ENCODE measurements around the gene HIGD1C.

The HIGD1C gene

DNA sequence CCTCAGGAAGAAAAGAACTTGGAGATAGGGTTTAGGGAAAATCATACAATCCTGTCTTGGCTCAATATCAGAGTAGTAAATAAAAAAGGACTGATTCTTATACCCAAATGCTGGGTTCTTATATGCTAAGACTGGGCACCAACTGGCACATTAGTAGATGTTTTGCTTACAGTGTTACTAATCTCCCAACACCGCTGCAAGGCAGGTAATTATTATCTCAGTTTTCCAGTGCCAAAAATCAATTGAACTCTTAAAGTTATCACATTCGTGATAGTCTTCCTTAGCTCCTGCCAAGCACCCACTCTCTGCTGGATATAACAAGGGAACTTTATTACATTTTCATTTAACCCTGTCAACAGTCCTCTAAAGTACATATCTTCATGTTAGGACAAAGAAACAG, 25.0 kb upstream of the HIGD1C start:
- H3K27me3 ChIP-seq (ENCODE audit: low read length), result no peaks in the 10 kb centered on the region
- no peak for TF ChIP-seq EZH2phosphoT487 (conservative IDR thresholded peaks at IDR 0.05; ENCODE audit: low read length)
- TF ChIP-seq, protein P1, sequence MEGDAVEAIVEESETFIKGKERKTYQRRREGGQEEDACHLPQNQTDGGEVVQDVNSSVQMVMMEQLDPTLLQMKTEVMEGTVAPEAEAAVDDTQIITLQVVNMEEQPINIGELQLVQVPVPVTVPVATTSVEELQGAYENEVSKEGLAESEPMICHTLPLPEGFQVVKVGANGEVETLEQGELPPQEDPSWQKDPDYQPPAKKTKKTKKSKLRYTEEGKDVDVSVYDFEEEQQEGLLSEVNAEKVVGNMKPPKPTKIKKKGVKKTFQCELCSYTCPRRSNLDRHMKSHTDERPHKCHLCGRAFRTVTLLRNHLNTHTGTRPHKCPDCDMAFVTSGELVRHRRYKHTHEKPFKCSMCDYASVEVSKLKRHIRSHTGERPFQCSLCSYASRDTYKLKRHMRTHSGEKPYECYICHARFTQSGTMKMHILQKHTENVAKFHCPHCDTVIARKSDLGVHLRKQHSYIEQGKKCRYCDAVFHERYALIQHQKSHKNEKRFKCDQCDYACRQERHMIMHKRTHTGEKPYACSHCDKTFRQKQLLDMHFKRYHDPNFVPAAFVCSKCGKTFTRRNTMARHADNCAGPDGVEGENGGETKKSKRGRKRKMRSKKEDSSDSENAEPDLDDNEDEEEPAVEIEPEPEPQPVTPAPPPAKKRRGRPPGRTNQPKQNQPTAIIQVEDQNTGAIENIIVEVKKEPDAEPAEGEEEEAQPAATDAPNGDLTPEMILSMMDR (IDR thresholded peaks at IDR 0.05; ENCODE audit: insufficient read depth, low read length, poor library complexity, severe bottlenecking), result no peak
- no peaks in the 10 kb centered on the region for H4K20me1 ChIP-seq (ENCODE audit: low read depth, low read length)
- no peaks in the 10 kb centered on the region for H3K9me3 ChIP-seq (ENCODE audit: insufficient read depth, low read length)
- H3F3A ChIP-seq (ENCODE audit: insufficient read depth), result peaks cover 69% of the 10 kb centered on the region
- no peaks in the 10 kb centered on the region for H3K9me2 ChIP-seq (replicated peaks; ENCODE audit: insufficient read depth, low read length)
- peak overlapping the region; percentile 100 for H3K27ac ChIP-seq (ENCODE audit: low read depth, low read length)
- peak overlapping the region; percentile 61 for H3K9ac ChIP-seq (ENCODE audit: low read length)
- H3K4me2 ChIP-seq (ENCODE audit: low read depth, low read length, poor library complexity, severe bottlenecking), result peak overlapping the region; percentile 99
- H3K79me2 ChIP-seq (ENCODE audit: insufficient read depth, low read length), result peaks cover 39% of the 10 kb centered on the region
- H2AFZ ChIP-seq (ENCODE audit: low read depth, low read length, severe bottlenecking), result no peak overlapping the region
- H3K4me3 ChIP-seq (ENCODE audit: insufficient read depth, low read length, poor library complexity, severe bottlenecking), result peak overlapping the region; percentile 57
- H3K36me3 ChIP-seq (ENCODE audit: low read length), result peaks cover 6% of the 10 kb centered on the region; the same call in 1 of the 2 replicates

DNA sequence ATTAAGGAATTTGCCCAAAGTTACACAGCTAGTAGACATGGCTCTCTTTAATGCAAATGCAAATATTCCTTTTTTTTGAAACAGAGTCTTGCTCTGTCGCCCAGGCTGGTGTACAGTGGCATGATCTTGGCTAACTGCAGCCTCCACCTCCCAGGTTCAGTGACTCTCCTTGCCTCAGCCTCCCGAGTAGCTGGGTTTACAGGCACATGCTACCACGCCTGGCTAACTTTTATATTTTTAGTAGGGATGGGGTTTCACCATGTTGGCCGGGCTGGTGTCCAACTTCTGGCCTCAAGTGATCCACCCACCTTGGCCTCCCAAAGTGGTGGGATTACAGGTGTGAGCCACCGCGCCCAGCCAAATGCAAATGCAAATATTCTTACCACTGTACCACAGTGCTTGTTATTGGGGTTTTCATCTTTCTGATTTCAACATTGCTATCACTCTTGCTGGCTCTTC, 24.5 kb upstream of the HIGD1C start:
- H3F3A ChIP-seq (ENCODE audit: insufficient read depth), result peaks cover 65% of the 10 kb centered on the region
- no peak overlapping the region for H2AFZ ChIP-seq (ENCODE audit: low read depth, low read length, severe bottlenecking)
- no peaks in the 10 kb centered on the region for H4K20me1 ChIP-seq (ENCODE audit: low read depth, low read length)
- no peaks in the 10 kb centered on the region for H3K9me2 ChIP-seq (replicated peaks; ENCODE audit: insufficient read depth, low read length)
- peak overlapping the region; percentile 57 for H3K4me3 ChIP-seq (ENCODE audit: insufficient read depth, low read length, poor library complexity, severe bottlenecking)
- H3K9ac ChIP-seq (ENCODE audit: low read length), result peak overlapping the region; percentile 61
- peaks cover 10% of the 10 kb centered on the region; the same call in 1 of the 2 replicates for H3K36me3 ChIP-seq (ENCODE audit: low read length)
- H3K9me3 ChIP-seq (ENCODE audit: insufficient read depth, low read length), result no peaks in the 10 kb centered on the region
- peak overlapping the region; percentile 99 for H3K4me2 ChIP-seq (ENCODE audit: low read depth, low read length, poor library complexity, severe bottlenecking)
- no peaks in the 10 kb centered on the region for H3K27me3 ChIP-seq (ENCODE audit: low read length)
- H3K27ac ChIP-seq (ENCODE audit: low read depth, low read length), result peak overlapping the region; percentile 100
- peaks cover 39% of the 10 kb centered on the region for H3K79me2 ChIP-seq (ENCODE audit: insufficient read depth, low read length)
- TF ChIP-seq, protein P1 (IDR thresholded peaks at IDR 0.05; ENCODE audit: insufficient read depth, low read length, poor library complexity, severe bottlenecking), result no peak
- TF ChIP-seq EZH2phosphoT487 (conservative IDR thresholded peaks at IDR 0.05; ENCODE audit: low read length), result no peak

DNA sequence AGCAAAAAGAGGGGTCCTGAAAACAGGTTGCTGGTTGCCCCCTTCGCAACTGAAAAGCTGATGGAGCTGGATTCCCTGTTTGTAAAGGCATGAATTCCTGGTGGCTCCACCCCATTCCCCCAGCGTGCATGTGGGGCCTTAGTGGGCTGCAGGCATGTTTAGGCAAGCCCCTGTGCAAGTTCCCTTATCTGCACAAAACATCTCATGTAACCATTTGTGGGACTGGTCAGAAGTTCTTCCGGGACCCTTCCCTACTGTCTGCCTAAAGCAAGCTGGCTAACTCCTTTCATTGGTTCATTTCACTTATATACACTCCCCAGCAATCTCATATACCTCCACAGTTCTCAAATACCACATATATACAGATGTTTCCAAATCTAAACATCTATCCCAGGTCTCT, 24.0 kb upstream of the HIGD1C start:
- Histone ChIP-seq H3K9me2 (replicated peaks; ENCODE audit: insufficient read depth, low read length) (no peaks in the 10 kb centered on the region), H3K79me2 (ENCODE audit: insufficient read depth, low read length) (peaks cover 39% of the 10 kb centered on the region), H4K20me1 (ENCODE audit: low read depth, low read length) (no peaks in the 10 kb centered on the region), H3K27me3 (ENCODE audit: low read length) (no peaks in the 10 kb centered on the region), H3K9me3 (ENCODE audit: insufficient read depth, low read length) (no peaks in the 10 kb centered on the region), H3K27ac (ENCODE audit: low read depth, low read length) (peak overlapping the region; percentile 100), H3K9ac (ENCODE audit: low read length) (peak overlapping the region; percentile 61), H2AFZ (ENCODE audit: low read depth, low read length, severe bottlenecking) (no peak overlapping the region), H3K4me2 (ENCODE audit: low read depth, low read length, poor library complexity, severe bottlenecking) (peak overlapping the region; percentile 99), H3F3A (ENCODE audit: insufficient read depth) (peaks cover 59% of the 10 kb centered on the region), H3K4me3 (ENCODE audit: insufficient read depth, low read length, poor library complexity, severe bottlenecking) (peak overlapping the region; percentile 57), H3K36me3 (ENCODE audit: low read length) (peaks cover 11% of the 10 kb centered on the region; the same call in 1 of the 2 replicates)
- no peak for TF ChIP-seq EZH2phosphoT487 (conservative IDR thresholded peaks at IDR 0.05; ENCODE audit: low read length)
- TF ChIP-seq, protein P1 (IDR thresholded peaks at IDR 0.05; ENCODE audit: insufficient read depth, low read length, poor library complexity, severe bottlenecking), result no peak

All from SU-DHL-6 (cell line).